GM21737 (cell line): ENCODE results near the gene C6orf136.

Experiments
- ATAC-seq: cut with Tn5 transposase; IDR thresholded peaks from one replicate; pipeline ENCODE4 v1.9.1; 2021; ENCODE audit warnings: mild to moderate bottlenecking, moderate library complexity; ENCODE audit not compliant: unreplicated experiment

The C6orf136 gene

DNA sequence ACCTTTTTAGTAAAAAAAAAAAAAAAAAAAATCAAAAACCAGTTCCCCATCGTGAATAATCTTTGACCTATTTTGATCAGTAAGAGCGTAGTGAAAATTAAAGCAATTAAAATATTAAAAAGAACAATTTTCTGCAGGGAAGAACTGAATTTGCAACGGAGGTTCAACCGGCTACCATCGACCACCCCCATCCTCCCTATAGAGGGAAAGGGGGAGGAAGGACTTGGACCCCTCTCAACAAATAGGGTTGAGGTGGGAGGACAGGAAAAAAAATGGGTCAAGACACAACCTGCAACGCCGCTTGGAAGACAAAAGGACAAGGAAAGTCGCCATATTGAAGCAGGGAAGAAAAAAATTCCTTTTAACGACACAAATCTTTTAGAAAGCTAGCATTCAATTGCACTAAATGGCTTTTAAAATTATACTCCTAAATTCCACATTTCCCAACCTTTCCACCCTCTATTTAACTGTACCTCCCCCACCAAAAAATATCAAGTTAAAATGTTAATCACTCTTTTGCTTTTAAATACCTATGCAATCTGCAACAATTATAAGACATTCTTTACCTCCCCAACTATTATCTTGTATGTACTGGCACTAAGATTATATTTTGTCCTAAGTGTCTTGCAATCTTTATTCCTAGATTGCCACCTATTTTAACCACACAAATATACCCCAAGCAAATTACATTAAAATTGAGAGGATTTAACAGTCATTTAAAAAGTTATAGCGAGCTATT lies 31.5 kb upstream of the C6orf136 start:
- ATAC-seq: no peak

DNA sequence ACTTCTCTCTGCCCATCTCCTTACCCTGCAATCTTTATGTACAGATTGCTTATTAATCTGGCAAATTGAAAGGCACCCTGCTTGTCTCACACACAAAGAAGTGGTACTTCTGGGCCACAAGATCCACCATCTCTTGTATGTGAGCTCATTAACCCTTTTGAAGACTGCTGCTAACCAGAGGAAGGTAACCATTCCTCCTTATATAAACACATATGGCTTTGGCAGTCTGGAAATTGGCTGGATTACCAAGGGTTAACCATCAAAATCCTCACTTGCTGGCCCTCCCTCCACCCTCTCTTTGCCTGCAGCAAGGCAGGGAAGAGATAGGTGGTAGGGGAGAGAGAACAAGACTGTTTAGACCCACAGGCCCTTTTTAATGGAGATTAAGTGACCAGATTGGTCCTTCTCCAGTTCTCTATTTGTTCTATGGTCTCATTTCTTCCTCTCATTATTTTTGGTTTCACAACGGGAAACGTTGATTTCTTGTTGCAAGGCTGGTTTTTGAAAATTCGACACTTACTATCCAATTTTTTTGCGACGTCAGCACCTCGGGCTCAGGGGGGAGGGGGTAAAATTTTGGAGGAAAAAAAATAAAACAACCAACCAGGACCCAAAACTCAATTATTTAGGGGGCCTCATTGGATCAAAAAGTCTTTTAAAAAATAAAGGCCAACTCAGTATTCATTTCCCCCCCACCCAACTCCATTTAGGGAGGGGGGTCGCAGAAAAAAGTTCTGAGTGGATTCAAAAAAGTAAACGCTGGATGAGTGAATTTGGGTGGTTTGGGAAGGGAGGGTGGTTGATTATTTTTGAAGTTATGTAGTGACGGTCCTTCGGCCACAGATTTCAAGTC lies 30.7 kb upstream of the C6orf136 start:
- ATAC-seq: no peak

DNA sequence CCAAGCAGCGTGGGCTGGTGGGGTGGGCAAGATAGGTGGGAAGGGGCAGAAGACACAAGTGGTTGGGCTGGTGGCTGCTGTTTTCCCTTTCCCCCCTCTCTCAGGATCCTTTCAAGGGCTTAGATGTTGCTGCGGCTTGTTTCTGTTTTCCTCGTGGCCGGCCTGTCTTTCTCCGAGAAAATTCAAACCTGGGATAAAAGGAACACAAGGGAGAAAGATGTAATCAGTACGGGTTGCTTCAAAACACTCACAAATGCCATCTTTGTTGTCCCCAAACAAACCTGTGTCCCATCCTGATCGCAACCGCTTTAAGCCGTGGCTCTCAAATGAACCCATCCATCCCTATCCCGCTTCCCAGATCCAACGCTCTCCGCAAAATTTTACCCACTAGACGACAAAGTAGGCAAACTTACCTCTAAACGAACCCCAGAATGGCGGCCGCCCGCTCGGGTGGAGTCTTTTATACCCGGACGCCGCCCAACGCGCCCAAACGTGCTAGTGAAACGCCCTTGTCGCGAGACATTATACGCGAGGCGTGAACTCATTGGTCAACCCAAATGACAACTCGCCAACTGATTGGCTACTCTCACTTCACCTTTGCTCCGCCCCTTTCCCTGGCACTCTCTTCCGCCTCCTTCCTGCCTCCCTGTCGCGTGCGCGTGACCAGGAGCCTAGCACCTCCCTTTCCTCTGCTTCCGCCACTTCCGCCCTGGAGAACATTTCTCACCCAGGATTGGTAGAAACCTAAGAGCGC lies 29.9 kb upstream of the C6orf136 start, which contains the start of gene PPP1R10:
Gene PPP1R10 (minus strand): TSS at position 433 of the 754 bp plus-strand sequence. CDS start 7,299 bp downstream, outside the sequence.
- peak; percentile 71 for ATAC-seq

DNA sequence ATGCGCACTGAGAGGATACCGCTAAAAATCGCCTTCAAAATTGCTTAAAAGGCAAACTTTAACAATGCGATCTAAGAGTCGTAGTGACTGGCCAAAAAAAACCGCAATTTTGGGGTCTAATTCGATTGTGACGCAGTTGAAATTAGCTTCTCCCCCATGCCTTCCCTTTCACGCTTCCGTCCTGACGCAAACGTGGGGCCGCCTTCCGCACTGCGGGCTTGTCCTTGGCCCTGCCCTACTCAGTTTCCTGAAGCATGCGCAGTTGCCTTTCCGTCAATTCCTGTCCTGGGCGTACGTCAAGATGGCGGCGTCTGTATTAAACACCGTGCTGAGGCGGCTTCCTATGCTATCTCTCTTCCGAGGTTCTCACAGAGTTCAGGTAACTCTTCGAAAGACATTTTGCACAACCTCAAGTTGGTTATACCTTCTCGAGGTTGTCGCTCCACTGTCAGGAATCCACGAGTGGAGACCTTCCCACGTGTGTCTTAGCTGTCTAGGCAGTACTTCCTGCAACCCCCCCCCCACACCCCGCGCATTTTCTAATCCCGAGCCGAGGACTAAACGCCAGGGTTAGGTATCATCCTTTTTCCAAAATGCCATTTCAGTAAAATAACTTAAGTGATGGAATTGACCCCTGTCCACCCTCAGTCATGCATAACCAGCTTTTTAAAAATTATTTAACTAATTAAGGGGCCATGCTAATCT lies 29.2 kb upstream of the C6orf136 start, which contains the start of gene MRPS18B:
Gene MRPS18B (plus strand): TSS at position 276 of the 705 bp plus-strand sequence. CDS start 26 bp downstream, at position 302.
- peak; percentile 68 for ATAC-seq

DNA sequence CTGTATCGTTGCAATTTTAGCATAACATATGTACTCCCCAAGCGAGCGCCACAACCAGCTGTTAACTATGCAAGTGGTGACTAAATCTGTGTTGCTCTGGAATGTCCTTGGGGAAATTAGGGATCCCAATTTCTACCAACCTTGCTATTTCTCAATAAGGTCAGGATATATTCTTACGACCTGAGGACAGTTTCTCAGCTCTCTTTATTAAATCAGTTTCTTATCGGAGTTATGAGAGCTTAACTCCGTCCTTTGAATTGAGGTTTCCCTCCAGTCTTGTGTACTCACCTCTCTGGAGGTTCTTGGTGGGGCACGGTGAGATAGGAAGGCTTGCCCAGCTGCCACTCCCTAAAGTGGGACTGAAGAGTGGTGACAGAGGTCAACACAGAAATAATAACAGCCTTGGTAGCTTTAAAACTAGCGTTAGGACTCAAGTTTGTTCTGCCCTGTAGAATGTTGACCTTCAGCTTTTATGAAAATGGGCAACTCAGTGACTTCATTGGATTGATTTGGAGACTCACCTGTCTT lies 28.6 kb upstream of the C6orf136 start:
- ATAC-seq: no peak

DNA sequence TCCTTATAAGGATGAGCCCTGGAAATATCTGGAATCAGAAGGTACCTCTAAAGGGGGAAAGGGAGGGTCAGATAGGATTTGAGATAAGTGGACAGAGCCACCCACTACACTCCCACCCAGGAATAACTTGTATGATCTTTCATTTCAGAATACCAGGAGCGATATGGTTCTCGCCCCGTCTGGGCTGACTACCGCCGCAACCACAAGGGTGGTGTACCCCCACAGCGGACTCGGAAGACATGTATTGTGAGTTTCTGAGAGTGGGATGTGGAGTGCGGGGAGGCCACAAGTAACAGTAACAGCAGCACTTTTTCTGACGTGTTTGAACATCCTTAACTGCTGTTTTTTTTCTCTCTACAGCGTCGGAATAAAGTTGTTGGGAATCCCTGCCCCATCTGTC lies 27.4 kb upstream of the C6orf136 start:
- ATAC-seq: no peak

DNA sequence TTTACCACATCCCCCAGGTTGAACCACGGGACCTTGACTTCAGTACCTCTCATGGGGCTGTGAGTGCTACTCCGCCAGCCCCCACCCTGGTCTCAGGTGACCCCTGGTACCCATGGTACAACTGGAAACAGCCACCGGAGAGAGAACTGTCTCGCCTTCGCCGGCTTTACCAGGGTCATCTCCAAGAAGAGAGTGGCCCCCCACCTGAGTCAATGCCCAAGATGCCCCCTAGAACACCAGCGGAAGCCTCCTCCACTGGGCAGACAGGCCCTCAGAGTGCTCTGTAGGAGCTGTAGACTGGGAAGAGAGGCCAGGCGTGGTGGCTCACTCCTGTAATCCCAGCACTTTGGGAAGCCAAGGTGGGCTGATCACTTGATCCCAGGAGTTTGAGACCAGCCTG lies 21.4 kb upstream of the C6orf136 start:
- ATAC-seq: no peak

DNA sequence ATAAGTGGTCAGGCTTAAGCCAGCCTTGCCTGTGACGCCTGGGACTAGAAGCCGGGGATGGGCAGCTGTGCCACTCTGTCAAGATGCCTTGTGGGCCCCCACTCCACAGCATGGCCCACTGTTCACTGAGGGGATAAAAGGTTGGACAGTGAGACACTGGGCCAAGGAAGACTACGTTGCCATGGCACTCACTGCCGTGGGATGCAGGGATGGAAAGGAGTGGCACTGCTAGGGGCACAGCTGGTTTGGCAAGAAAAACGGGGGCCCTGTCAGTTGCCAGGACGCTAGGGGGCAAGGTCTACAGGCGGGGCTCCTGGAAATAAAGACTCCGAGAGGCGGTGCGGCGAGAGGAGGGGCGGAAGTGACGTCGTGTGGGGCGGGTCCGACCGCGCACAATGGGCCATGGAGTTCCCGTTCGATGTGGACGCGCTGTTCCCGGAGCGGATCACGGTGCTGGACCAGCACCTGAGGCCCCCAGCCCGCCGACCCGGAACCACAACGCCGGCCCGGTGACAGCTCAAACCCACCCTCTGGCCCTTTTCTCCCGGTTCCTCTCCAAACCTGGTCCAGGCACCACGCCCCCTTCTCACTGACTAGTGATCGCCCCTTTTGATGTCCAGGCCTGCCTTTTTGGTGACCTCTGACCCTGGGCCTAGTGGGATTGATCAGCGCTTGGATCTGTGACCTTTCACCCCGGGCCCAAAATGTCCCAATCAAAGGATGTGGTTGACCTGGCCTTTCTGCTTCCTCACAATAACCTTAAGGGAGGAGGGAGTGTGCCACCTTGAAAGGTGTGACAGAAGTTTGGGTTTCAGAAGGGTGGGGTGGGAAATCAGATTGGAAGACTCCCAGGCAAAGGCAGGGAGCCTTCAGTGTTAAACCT lies 20.2 kb upstream of the C6orf136 start, which contains the start of gene ATAT1:
Gene ATAT1 (plus strand): TSS at position 391 of the 883 bp plus-strand sequence.
- peak; percentile 84 for ATAC-seq

DNA sequence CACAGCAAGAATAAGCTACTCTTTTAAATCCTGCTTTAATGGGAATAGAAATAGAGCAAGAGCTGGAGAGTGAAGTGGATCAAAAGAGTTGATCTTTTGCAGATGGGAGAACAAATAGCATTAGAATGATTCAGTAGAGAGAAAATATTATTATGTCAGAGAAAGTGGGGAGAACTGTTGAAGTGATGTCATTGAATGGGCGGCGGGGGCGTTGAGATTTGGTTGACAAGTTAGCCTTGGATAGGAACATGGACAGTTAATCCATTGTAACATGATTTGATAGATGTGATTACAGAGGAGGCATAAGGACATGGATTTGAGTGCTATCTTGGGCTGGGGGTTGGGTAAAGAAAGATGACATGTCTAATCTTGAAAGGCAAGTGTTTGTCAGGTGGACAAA lies 11.1 kb upstream of the C6orf136 start:
- no peak for ATAC-seq

DNA sequence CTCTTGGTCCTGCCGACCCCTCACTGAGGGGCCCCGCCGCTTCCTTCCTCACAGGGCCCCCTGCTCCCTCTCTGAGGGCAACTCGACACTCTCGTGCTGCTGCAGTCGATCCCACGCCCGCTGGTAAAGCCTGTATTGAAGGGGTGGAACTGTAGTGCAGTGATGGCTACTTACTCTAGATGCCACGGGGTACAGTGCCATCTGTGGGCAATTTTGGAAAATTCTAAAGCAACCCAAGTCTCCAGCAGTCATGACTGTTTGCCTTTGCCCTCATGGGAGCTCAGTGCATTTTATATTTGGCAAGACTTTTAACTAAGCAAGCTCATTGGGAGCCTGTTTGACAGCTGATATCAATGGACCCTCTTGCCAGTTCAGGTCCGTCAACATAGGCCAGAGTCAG lies 6.5 kb upstream of the C6orf136 start:
- ATAC-seq: no peak

DNA sequence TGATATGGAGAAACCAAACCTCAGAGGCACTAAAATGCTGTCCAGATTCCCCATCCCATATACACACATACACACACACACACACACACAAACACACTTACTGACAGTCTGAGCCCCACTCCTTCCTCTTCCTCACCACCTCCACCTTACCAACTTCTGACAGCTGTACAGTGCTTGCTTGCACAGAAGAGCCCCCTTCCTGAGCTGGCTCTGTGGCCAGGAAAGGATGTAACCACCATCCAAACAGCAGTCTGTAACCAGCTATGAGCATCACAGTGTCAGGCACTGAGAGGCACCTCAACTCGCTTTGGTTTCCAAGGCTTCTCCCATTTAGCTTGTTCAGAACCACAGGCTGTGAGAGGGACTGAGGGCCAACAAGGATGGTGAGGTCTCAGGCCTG lies 5.9 kb upstream of the C6orf136 start:
- ATAC-seq: no peak

DNA sequence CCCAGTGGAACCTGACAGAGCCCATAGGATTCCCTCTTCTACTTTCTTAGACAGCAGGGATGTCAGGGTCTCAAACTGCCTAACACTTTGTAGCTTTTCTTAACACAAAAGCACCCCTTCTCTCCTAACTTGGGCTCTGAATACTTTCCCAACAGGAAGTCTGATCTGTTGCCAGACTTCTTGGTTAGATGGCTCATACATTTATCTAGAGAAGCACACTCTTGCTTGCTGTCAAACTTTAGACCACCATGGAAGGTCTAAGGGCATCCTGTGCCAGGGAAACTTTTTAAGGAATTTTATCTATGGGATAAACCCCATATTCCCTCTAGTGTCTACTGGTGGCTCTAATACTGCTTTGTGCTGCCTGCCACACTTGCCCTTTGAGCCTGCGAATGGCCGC lies 3.3 kb upstream of the C6orf136 start:
- no peak for ATAC-seq

DNA sequence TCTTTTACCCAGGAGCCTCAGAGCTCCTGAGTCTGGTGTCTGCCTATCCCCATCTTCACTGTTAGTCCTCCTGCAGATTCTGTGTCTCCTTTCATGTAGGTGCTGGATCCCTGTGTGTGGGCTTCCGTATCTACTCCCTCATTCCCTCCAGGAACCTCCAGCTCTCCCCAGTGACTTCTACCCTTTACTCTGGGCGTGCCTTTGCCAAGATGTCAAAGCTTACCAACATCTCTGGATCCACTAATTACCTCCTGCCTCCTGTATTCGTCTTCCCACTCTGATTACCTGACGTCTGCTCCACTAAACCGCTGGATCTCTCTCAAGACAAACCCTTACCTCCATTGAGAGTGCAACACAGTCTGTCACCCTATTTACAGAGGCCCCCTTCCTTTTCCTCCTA lies 2.2 kb upstream of the C6orf136 start:
- ATAC-seq: no peak

DNA sequence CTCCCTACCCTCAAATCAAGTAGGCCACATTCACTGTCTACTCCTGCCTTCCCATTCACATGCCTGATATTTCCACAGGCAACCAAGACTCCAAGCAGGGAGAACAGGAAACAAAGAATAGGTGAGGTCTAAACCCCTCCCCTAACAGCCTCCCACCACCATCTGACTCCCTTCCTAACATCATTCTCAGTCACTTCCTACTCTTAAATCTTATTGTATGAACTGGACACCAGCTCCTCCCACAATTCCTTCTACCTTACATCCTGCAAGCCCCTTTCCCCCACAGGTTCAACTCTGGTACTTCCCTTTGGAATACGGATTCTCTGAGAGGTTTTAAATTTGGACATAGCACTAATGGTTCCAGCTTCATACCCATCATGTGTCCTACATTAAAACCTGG lies 944 bp upstream of the C6orf136 start:
- ATAC-seq: no peak

DNA sequence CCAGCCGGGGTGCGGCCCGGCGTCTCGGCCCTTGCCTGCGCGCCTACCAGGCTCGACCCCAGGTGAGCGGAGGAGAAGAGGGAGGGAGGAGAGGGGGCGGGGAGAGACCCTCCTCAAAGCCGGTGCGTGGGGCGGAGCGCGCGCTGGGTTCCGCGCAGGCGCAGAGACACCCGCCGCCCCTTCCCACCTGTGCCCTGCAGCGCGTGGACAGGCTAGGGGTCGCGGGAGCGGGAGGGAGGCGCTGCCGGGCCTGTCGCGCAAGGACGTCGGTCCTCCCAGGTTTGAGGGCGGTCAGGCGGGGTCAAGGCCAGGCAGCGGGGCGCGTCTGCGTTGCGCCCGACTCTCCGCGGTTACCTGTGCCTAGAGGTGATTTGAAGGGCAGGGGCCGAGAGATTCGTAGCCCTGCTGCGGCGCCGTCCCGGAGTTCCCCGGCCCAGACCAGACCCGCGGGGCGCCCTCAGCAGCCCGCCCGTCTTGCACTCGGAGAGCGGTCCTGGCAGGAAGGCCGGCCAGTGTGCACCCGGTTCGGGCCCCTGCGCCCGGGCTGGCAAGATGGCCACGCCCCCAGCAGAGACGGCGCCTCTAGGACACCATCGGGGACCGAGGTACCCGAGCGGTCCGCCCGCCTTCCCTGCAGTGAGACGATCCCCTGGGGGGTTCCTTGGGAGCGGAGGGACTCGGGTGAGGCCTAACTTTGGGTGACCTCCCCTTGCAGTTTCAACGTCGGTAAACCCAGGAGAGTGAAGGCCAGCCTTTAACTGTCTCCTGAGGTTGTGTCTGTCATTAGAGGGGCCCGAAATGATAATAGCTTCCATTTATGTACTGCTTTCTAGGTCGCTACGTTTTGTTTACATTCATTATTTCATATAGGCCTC lies 546 bp downstream of the C6orf136 start:
- peak; percentile 57 for ATAC-seq

DNA sequence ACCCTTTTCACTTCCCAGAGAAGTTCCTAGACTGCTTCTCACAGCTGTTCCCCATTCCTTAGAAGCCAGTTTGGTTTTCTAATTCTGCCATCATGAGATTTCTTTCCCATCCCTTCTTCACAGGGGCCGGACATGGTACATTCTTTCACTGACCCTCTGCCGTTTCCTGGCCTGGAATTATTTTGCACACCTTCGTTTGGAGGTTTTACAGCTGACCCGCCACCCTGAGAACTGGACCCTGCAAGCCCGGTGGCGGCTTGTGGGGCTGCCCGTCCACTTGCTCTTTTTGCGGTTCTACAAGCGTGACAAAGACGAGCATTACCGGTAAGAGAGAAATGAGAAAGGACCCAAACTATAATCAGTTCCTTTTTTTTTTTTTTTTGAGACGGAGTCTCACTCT lies 4.2 kb downstream of the C6orf136 start:
- no peak for ATAC-seq

DNA sequence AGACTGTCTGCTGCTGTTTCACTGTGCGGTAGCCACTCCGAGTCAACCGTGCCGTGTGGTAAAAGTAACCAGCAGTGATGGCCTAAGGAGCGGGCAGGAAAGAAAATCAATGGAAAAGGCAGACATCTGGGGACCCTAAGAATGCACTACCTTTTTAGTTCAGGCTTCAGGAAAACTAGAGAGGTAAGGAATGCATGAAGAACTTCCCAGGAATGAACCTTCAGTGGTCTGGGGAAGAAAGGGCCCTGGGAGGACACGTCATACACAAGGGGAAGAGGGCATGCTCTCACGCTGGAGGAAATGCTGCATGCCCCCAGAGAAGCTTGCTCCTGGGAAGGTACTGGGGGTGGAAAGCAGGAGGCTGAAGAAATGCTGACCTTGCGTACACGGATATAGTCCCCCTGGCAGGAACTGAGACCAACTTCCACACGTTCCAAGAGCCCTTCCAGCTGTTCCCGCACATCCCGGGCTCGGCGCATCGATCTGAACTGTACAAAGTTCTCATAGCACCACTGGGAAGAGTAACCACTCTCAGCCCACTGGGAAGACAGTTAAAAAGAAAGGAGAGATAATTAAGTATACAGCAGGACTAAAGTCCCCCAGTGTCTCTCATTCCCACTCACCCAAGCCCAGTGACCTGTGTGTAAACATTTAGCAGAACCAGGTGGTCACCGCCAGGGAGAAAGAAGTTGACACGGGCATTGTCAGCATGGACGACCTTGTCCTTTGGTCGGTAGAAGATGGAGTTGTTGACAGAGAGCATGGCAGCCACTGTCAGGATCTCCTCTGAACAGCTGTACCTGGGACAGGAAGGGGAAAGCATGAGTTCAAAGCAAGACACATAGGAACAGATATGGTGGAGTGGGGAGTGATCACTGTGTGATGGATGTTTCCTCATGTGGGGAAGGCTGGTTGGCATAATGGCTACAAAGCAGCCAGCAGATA lies 8.1 kb downstream of the C6orf136 start:
- no peak for ATAC-seq
